IPS DF 4.7 (cell line): ENCODE data around the gene PLB1.
"Not testable (repeated sequence)": the region's sequence is repeated elsewhere in the genome, so short reads cannot be mapped to it uniquely, and the experiment has no call there.

Source experiments
- DNase-seq: peaks from one replicate; pipeline ENCODE4 v3.0.0-alpha.2; 2013; ENCODE audit warnings: low spot score; ENCODE audit errors: extremely low read depth

The PLB1 gene

GRCh38 chr2:28530782-28531181 is 34.9 kb downstream of the PLB1 start:
- no peak for DNase-seq

- no peak for DNase-seq
Observed at GRCh38 chr2:28532399-28532798, 36.5 kb downstream of the PLB1 start.

- DNase-seq, result no peak
Observed at GRCh38 chr2:28533044-28533680, 37.3 kb downstream of the PLB1 start.

GRCh38 chr2:28534817-28535216 is 39.0 kb downstream of the PLB1 start:
- no peak for DNase-seq

- DNase-seq, result no peak
Observed at GRCh38 chr2:28538134-28538533, 42.3 kb downstream of the PLB1 start.

- DNase-seq, result no peak
Observed at GRCh38 chr2:28538652-28539051, 42.8 kb downstream of the PLB1 start.

- DNase-seq, result no peak
Observed at GRCh38 chr2:28539118-28539541, 43.3 kb downstream of the PLB1 start.

GRCh38 chr2:28543316-28544035 is 47.6 kb downstream of the PLB1 start:
- no peak for DNase-seq

GRCh38 chr2:28544036-28544346 is 48.1 kb downstream of the PLB1 start:
- no peak for DNase-seq

GRCh38 chr2:28544405-28544921 is 48.6 kb downstream of the PLB1 start:
- no peak for DNase-seq

GRCh38 chr2:28544922-28545589 is 49.2 kb downstream of the PLB1 start:
- DNase-seq, result no peak

GRCh38 chr2:28545590-28546200 is 49.8 kb downstream of the PLB1 start:
- no peak for DNase-seq

- DNase-seq, result no peak
Observed at GRCh38 chr2:28546242-28546641, 50.4 kb downstream of the PLB1 start.

- no peak for DNase-seq
Observed at GRCh38 chr2:28547223-28547860, 51.5 kb downstream of the PLB1 start.

GRCh38 chr2:28547906-28548600 is 52.2 kb downstream of the PLB1 start:
- DNase-seq, result no peak

- not testable (repeated sequence) for DNase-seq
Observed at GRCh38 chr2:28550345-28550744, 54.5 kb downstream of the PLB1 start.

GRCh38 chr2:28552045-28552823 is 56.4 kb downstream of the PLB1 start:
- no peak for DNase-seq

- no peak for DNase-seq
Observed at GRCh38 chr2:28556303-28556702, 60.4 kb downstream of the PLB1 start.

- no peak for DNase-seq
Observed at GRCh38 chr2:28557389-28558131, 61.7 kb downstream of the PLB1 start.
